ENCODE measurements around the gene POC1A.

Gene POC1A

DNA sequence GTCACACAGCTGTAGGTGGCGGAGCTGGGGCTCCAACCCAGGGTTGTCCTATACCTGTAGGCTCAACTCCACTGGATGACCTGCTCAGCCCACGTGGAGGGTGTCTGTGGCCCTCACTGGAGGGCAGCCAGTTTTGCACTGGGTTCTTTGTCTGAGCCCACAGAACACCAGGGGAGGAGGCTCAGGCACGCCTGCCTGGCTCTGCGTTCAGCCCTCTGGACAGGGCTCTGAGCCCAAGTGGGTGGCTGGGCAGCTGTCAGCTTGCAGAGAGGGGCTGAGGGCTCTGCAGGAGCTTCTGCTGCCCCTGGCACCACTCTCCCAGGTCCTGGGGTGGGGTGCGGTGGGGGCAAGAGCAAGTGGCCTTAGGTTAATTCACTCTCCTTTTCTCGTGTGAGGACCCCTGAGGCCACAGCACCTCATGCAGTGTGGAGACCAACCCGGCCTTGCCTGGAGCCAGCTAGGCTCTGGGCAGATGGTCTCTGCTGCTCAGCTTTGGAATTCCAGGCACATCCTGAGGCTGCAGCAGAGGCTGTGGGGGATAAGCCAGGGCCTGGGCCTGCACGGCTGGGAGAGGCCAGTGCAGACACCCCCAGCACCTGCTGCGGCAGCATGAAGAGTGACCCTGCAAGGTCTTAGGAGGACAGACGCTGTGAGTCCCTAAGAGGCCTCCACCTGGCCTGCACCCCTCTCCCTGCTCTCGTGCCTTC is 121.4 kb downstream of the POC1A start (continued):
- TF ChIP-seq REPIN1 (tag by site-specific recombination; IDR thresholded peaks at IDR 0.05; ENCODE audit: low read depth) (no peak), ZNF555 (tag by site-specific recombination; conservative IDR thresholded peaks at IDR 0.05) (no peak), OSR2 (tag by site-specific recombination; IDR thresholded peaks at IDR 0.05) (no peak)
- TF ChIP-seq, protein P1, sequence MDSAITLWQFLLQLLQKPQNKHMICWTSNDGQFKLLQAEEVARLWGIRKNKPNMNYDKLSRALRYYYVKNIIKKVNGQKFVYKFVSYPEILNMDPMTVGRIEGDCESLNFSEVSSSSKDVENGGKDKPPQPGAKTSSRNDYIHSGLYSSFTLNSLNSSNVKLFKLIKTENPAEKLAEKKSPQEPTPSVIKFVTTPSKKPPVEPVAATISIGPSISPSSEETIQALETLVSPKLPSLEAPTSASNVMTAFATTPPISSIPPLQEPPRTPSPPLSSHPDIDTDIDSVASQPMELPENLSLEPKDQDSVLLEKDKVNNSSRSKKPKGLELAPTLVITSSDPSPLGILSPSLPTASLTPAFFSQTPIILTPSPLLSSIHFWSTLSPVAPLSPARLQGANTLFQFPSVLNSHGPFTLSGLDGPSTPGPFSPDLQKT (IDR thresholded peaks at IDR 0.05; ENCODE audit: borderline replicate concordance, low read depth, low read length) = no peak
- TF ChIP-seq, protein P2, sequence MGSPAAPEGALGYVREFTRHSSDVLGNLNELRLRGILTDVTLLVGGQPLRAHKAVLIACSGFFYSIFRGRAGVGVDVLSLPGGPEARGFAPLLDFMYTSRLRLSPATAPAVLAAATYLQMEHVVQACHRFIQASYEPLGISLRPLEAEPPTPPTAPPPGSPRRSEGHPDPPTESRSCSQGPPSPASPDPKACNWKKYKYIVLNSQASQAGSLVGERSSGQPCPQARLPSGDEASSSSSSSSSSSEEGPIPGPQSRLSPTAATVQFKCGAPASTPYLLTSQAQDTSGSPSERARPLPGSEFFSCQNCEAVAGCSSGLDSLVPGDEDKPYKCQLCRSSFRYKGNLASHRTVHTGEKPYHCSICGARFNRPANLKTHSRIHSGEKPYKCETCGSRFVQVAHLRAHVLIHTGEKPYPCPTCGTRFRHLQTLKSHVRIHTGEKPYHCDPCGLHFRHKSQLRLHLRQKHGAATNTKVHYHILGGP (tag by site-specific recombination; IDR thresholded peaks at IDR 0.05) = no peak
- TF ChIP-seq, protein P3, sequence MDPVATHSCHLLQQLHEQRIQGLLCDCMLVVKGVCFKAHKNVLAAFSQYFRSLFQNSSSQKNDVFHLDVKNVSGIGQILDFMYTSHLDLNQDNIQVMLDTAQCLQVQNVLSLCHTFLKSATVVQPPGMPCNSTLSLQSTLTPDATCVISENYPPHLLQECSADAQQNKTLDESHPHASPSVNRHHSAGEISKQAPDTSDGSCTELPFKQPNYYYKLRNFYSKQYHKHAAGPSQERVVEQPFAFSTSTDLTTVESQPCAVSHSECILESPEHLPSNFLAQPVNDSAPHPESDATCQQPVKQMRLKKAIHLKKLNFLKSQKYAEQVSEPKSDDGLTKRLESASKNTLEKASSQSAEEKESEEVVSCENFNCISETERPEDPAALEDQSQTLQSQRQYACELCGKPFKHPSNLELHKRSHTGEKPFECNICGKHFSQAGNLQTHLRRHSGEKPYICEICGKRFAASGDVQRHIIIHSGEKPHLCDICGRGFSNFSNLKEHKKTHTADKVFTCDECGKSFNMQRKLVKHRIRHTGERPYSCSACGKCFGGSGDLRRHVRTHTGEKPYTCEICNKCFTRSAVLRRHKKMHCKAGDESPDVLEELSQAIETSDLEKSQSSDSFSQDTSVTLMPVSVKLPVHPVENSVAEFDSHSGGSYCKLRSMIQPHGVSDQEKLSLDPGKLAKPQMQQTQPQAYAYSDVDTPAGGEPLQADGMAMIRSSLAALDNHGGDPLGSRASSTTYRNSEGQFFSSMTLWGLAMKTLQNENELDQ (tag by site-specific recombination; IDR thresholded peaks at IDR 0.05; ENCODE audit: low read depth) = no peak

DNA sequence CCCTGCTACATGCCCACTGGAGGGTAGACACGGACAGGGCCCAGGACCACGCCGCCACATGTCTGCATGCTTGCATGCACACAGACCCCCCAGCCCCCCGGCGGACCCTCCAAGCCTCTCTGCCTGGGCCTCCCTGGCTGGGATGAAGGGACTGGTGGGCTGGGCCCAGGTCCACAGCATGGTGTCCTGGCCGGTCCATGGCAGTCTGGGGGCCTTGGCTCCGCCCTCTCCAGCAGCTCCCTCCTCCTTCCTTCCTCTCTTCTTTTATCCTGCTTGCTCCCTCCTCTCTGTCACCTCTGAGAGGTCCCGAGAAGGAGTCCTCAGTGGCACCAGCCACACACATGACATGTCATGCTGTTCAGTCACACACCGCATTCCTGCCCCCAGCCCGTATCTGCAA is 122.3 kb downstream of the POC1A start:
- Histone ChIP-seq H3K4me1 (ENCODE audit: control insufficient read depth, insufficient read depth, low read length) (no peaks in the 10 kb centered on the region), H3K36me3 (ENCODE audit: control insufficient read depth in 2 of 2, insufficient read depth in 1 of 2, low read length in 2 of 2) (no peaks in the 10 kb centered on the region), H3K9me3 (ENCODE audit: control insufficient read depth, insufficient read depth, low read depth, low read length) (no peaks in the 10 kb centered on the region), H3K4me3 (ENCODE audit: low read depth, low read length) (no peak overlapping the region), H3K27ac (ENCODE audit: extremely low read depth, low read depth, low read length) (no peak overlapping the region)
- no peak for TF ChIP-seq ZNF776 (tag by site-specific recombination; IDR thresholded peaks at IDR 0.05; ENCODE audit: borderline replicate concordance)
- TF ChIP-seq, protein P4, sequence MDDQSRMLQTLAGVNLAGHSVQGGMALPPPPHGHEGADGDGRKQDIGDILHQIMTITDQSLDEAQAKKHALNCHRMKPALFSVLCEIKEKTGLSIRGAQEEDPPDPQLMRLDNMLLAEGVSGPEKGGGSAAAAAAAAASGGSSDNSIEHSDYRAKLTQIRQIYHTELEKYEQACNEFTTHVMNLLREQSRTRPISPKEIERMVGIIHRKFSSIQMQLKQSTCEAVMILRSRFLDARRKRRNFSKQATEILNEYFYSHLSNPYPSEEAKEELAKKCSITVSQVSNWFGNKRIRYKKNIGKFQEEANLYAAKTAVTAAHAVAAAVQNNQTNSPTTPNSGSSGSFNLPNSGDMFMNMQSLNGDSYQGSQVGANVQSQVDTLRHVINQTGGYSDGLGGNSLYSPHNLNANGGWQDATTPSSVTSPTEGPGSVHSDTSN (CRISPR knock-in tag; IDR thresholded peaks at IDR 0.05) = no peak
- no peak for TF ChIP-seq SETDB1 (IDR thresholded peaks at IDR 0.05; ENCODE audit: insufficient read length, low read length)
- TF ChIP-seq ZNF777 (tag by site-specific recombination; IDR thresholded peaks at IDR 0.05; ENCODE audit: borderline replicate concordance) = no peak
- no peak for TF ChIP-seq ZNF132 (tag by site-specific recombination; IDR thresholded peaks at IDR 0.05; ENCODE audit: borderline replicate concordance)
- TF ChIP-seq ZNF585B (tag by site-specific recombination; IDR thresholded peaks at IDR 0.05) = no peak
- TF ChIP-seq ZNF37A (tag by site-specific recombination; IDR thresholded peaks at IDR 0.05) = no peak
- CTCF ChIA-PET = no interaction called here
- POLR2A ChIA-PET = interaction anchor here (0.9 to 1.0 kb wide), 2 partner anchors 10 to 14 kb away, joined by 3 read pairs; no protein-coding TSS in a partner anchor

DNA sequence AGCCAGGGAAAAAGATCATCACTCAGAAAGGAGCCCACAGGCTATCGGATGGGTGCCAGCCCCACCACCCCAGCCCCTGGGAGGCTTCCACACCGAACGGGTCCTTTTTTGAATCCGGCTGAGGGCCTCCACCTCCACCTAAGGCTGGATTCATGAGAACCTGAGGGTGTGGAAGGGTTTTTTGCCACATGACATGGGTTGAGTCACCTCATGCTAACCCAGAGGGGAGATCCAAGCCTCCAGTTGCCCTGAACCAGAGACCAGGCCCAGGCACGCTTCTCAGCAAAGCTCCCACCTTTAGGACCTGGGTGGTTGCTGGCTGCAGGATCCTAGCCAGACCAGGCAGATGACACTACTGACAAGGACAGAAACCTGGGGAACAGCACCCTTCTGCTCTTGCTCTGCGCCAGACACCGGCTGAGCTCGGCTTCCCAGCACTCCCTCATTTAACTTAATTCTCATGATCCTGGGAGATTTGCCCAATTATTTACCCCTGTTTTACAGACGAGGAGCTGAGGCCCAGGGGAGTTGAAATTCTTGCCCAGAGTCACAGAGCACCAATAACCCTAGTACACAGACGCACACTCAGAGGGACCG is 123.4 kb downstream of the POC1A start:
- POLR2A ChIA-PET = no interaction called here
- no peaks in the 10 kb centered on the region for H3K9me3 ChIP-seq (ENCODE audit: control insufficient read depth, insufficient read depth, low read depth, low read length)
- CTCF ChIA-PET = interaction anchor here (0.7 to 1.5 kb wide), 2 partner anchors 87 to 93 kb away, joined by 3 read pairs; no protein-coding TSS in a partner anchor
- H3K4me3 ChIP-seq (ENCODE audit: low read depth, low read length) = no peak overlapping the region
- no peaks in the 10 kb centered on the region for H3K36me3 ChIP-seq (ENCODE audit: control insufficient read depth in 2 of 2, insufficient read depth in 1 of 2, low read length in 2 of 2)
- H3K27ac ChIP-seq (ENCODE audit: extremely low read depth, low read depth, low read length) = no peak overlapping the region
- H3K4me1 ChIP-seq (ENCODE audit: control insufficient read depth, insufficient read depth, low read length) = no peaks in the 10 kb centered on the region
- TF ChIP-seq SP3 (tag by site-specific recombination; IDR thresholded peaks at IDR 0.05) (no peak), KLF1 (tag by site-specific recombination; IDR thresholded peaks at IDR 0.05) (no peak), ZNF138 (tag by site-specific recombination; IDR thresholded peaks at IDR 0.05; ENCODE audit: borderline replicate concordance) (no peak), ZNF423 (tag by site-specific recombination; IDR thresholded peaks at IDR 0.05) (no peak)
- TF ChIP-seq, protein P5, sequence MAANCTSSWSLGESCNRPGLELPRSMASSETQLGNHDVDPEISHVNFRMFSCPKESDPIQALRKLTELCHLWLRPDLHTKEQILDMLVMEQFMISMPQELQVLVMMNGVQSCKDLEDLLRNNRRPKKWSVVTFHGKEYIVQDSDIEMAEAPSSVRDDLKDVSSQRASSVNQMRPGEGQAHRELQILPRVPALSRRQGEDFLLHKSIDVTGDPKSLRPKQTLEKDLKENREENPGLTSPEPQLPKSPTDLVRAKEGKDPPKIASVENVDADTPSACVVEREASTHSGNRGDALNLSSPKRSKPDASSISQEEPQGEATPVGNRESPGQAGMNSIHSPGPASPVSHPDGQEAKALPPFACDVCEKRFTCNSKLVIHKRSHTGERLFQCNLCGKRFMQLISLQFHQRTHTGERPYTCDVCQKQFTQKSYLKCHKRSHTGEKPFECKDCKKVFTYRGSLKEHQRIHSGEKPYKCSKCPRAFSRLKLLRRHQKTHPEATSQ (tag by site-specific recombination; IDR thresholded peaks at IDR 0.05) = no peak
- TF ChIP-seq, protein P6, sequence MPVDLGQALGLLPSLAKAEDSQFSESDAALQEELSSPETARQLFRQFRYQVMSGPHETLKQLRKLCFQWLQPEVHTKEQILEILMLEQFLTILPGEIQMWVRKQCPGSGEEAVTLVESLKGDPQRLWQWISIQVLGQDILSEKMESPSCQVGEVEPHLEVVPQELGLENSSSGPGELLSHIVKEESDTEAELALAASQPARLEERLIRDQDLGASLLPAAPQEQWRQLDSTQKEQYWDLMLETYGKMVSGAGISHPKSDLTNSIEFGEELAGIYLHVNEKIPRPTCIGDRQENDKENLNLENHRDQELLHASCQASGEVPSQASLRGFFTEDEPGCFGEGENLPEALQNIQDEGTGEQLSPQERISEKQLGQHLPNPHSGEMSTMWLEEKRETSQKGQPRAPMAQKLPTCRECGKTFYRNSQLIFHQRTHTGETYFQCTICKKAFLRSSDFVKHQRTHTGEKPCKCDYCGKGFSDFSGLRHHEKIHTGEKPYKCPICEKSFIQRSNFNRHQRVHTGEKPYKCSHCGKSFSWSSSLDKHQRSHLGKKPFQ (tag by site-specific recombination; IDR thresholded peaks at IDR 0.05) = no peak
- TF ChIP-seq, protein P7, sequence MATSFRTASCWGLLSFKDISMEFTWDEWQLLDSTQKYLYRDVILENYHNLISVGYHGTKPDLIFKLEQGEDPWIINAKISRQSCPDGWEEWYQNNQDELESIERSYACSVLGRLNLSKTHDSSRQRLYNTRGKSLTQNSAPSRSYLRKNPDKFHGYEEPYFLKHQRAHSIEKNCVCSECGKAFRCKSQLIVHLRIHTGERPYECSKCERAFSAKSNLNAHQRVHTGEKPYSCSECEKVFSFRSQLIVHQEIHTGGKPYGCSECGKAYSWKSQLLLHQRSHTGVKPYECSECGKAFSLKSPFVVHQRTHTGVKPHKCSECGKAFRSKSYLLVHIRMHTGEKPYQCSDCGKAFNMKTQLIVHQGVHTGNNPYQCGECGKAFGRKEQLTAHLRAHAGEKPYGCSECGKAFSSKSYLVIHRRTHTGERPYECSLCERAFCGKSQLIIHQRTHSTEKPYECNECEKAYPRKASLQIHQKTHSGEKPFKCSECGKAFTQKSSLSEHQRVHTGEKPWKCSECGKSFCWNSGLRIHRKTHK (tag by site-specific recombination; IDR thresholded peaks at IDR 0.05) = no peak

All from HEK293 (cell line).